Nephron (organoid): Measurements from ENCODE around the gene HOXB6.

Experiments used
- H3K27ac Mint-ChIP-seq, 3 experiments: 2 replicates each; pipeline ENCODE4 v1.8.0; 2020; ENCODE audit warnings: mixed read lengths in 3 of 3, mild to moderate bottlenecking in 2 of 3, moderate library complexity in 1 of 3
- H3K27me3 Mint-ChIP-seq: 2 replicates; pipeline ENCODE4 v1.8.0; 2021; ENCODE audit warnings: low read depth, mild to moderate bottlenecking, moderate library complexity, mixed read lengths
- H3K36me3 Mint-ChIP-seq: 2 replicates; pipeline ENCODE4 v1.8.0; 2020; ENCODE audit warnings: low read depth, mixed read lengths
- H3K4me1 Mint-ChIP-seq: 2 replicates; pipeline ENCODE4 v1.8.0; 2020; ENCODE audit warnings: mixed read lengths
- H3K4me3 Mint-ChIP-seq, 3 experiments: 2 replicates each; pipeline ENCODE4 v1.8.0; 2020; ENCODE audit warnings: mild to moderate bottlenecking in 3 of 3, mixed read lengths in 3 of 3, moderate library complexity in 2 of 3
- H3K9me3 Mint-ChIP-seq: 2 replicates; pipeline ENCODE4 v1.8.0; 2020; ENCODE audit warnings: mixed read lengths
- CTCF ChIP-seq, 3 experiments: fragments of 200-600 bp; sonication (generic); IDR thresholded peaks; one replicate each; pipeline ENCODE4 v1.5.0; 2021; ENCODE audit warnings: antibody characterized with exemption in 3 of 3; ENCODE audit not compliant: unreplicated experiment in 3 of 3

The HOXB6 gene

GRCh38 chr17:48627623-48628521 is 23.1 kb upstream of the HOXB6 start:
- H3K27ac Mint-ChIP-seq, result peak overlapping the region in 1 of 3 experiments; percentile 35
- no peaks in the 10 kb centered on the region for H3K36me3 Mint-ChIP-seq
- H3K27me3 Mint-ChIP-seq, result peaks cover 100% of the 10 kb centered on the region
- H3K4me3 Mint-ChIP-seq, result peak overlapping the region; percentile 66 to 75 (median 70)
- H3K9me3 Mint-ChIP-seq, result peaks cover 2% of the 10 kb centered on the region
- H3K4me1 Mint-ChIP-seq, result peaks cover 30% of the 10 kb centered on the region
- TF ChIP-seq CTCF (IDR thresholded peaks at IDR 0.05; ENCODE audit: unreplicated experiment in 3 of 3), result no peak

GRCh38 chr17:48627118-48627597 is 22.4 kb upstream of the HOXB6 start:
- peak overlapping the region; percentile 86 to 95 (median 93) for H3K4me3 Mint-ChIP-seq
- H3K4me1 Mint-ChIP-seq, result peaks cover 26% of the 10 kb centered on the region
- H3K27ac Mint-ChIP-seq, result peak overlapping the region; percentile 49 to 93 (median 76)
- no peaks in the 10 kb centered on the region for H3K9me3 Mint-ChIP-seq
- no peaks in the 10 kb centered on the region for H3K36me3 Mint-ChIP-seq
- no peak for TF ChIP-seq CTCF (IDR thresholded peaks at IDR 0.05; ENCODE audit: unreplicated experiment in 3 of 3)
- peaks cover 100% of the 10 kb centered on the region for H3K27me3 Mint-ChIP-seq

GRCh38 chr17:48626245-48627117 is 21.7 kb upstream of the HOXB6 start, which contains the start of gene HOXB9:
Gene HOXB9 (minus strand): TSS chr17:48626358. CDS start chr17:48626269, 89 bp downstream.
- Mint-ChIP-seq H3K4me3 (peak within 1 kb of the TSS; percentile 87 to 95 (median 93)), H3K4me1 (peaks cover 26% of the 10 kb centered on the region), H3K27me3 (peaks cover 100% of the 10 kb centered on the region), H3K27ac (peak within 1 kb of the TSS; percentile 76 to 93 (median 80)), H3K9me3 (no peaks in the 10 kb centered on the region), H3K36me3 (no peaks in the 10 kb centered on the region)
- TF ChIP-seq CTCF (IDR thresholded peaks at IDR 0.05; ENCODE audit: unreplicated experiment in 3 of 3), result no peak

GRCh38 chr17:48625495-48626244 is 20.9 kb upstream of the HOXB6 start:
- Mint-ChIP-seq H3K4me1 (peaks cover 34% of the 10 kb centered on the region), H3K36me3 (no peaks in the 10 kb centered on the region), H3K4me3 (peak overlapping the region; percentile 87 to 95 (median 93)), H3K27me3 (peaks cover 100% of the 10 kb centered on the region), H3K9me3 (no peaks in the 10 kb centered on the region), H3K27ac (peak overlapping the region; percentile 69 to 93 (median 76))
- TF ChIP-seq CTCF (IDR thresholded peaks at IDR 0.05; ENCODE audit: unreplicated experiment in 3 of 3), result no peak
